Caco-2 (cell line): Measurements from ENCODE around the gene CLDND1. TPM values are rescaled to one million over a fixed set of nuclear protein-coding genes. Genes with fewer than 3 reads are reported as not detected.

Source experiments
- BruUV-seq: library from RNA; stranded (reverse); fragments of 400-500 nt; replicated peaks from 2 replicates; lab custom pipeline; 2021; lab: Mats Ljungman, UMichigan
- CTCF ChIA-PET: fragments of 300-600 bp; sonication (Branson Sonifier 250); formaldehyde crosslinking; loops from one replicate; lab custom pipeline; 2022; ENCODE audit warnings: antibody characterized with exemption; lab: Charles Lee
- POLR2A ChIA-PET: fragments of 300-600 bp; sonication (Branson Sonifier 250); formaldehyde crosslinking; loops from one replicate; lab custom pipeline; 2022; ENCODE audit warnings: antibody characterized with exemption; lab: Charles Lee
- DNase-seq, 2 experiments: peaks; one replicate each; pipeline versions ENCODE4 v3.0.0 to v3.0.0-alpha.2; 2020 to 2022
- H3K27me3 ChIP-seq: replicated peaks from 2 replicates; pipeline ENCODE4 v1.6.0; 2011; ENCODE audit warnings: low read length; ENCODE audit not compliant: control insufficient read depth, insufficient read depth
- H3K36me3 ChIP-seq: 2 replicates; pipeline ENCODE4 v1.5.1; 2011; ENCODE audit warnings: low read length; ENCODE audit not compliant: control insufficient read depth, insufficient read depth
- H3K4me1 ChIP-seq: fragments of 250-450 bp; sonication (Bioruptor Pico); 2 replicates; pipeline ENCODE4 v1.5.1; 2020; ENCODE audit warnings: mild to moderate bottlenecking
- H3K4me3 ChIP-seq: 2 replicates; pipeline ENCODE4 v1.5.1; 2011; ENCODE audit warnings: low read depth, mild to moderate bottlenecking, control low read depth, low read length
- H3K9me3 ChIP-seq: fragments of 250-450 bp; sonication (Bioruptor Pico); 2 replicates; pipeline ENCODE4 v1.5.1; 2020; ENCODE audit warnings: mild to moderate bottlenecking, moderate library complexity
- H3K27ac Mint-ChIP-seq: one replicate; pipeline ENCODE4 v1.8.0; 2022; ENCODE audit warnings: mixed read lengths; ENCODE audit not compliant: unreplicated experiment
- H3K27me3 Mint-ChIP-seq: one replicate; pipeline ENCODE4 v1.8.0; 2022; ENCODE audit warnings: mixed read lengths; ENCODE audit not compliant: insufficient read depth, unreplicated experiment
- H3K36me3 Mint-ChIP-seq: one replicate; pipeline ENCODE4 v1.8.0; 2022; ENCODE audit warnings: mild to moderate bottlenecking, mixed read lengths; ENCODE audit not compliant: insufficient read depth, unreplicated experiment
- H3K4me1 Mint-ChIP-seq: one replicate; pipeline ENCODE4 v1.8.0; 2022; ENCODE audit warnings: low read depth, mixed read lengths; ENCODE audit not compliant: unreplicated experiment
- H3K4me3 Mint-ChIP-seq: one replicate; pipeline ENCODE4 v1.8.0; 2022; ENCODE audit warnings: mild to moderate bottlenecking, moderate library complexity, mixed read lengths; ENCODE audit not compliant: unreplicated experiment
- H3K9me3 Mint-ChIP-seq: one replicate; pipeline ENCODE4 v1.8.0; 2022; ENCODE audit warnings: mixed read lengths; ENCODE audit not compliant: unreplicated experiment
- CTCF ChIP-seq, 2 experiments: fragments of 200-600 bp in 1 of 2; IDR thresholded peaks; 1 replicate in 1 of 2; 2 replicates in 1 of 2; pipeline versions ENCODE4 v1.5.1 to v1.8.0; 2011 to 2022; ENCODE audit warnings: antibody characterized with exemption in 1 of 2, control low read depth in 1 of 2, inconsistent platforms in 1 of 2, low read depth in 1 of 2, low read length in 1 of 2, mild to moderate bottlenecking in 1 of 2, moderate library complexity in 1 of 2; ENCODE audit not compliant: insufficient read depth in 1 of 2, severe bottlenecking in 1 of 2, unreplicated experiment in 1 of 2
- intact Hi-C: fragments of 100-400 bp; cut with micrococcal nuclease; formaldehyde crosslinking; loops from one replicate; pipeline ENCODE4 v1.10.0; 2022; ENCODE audit not compliant: unreplicated experiment
- total RNA-seq: library from RNA; stranded (reverse); gene quantifications from 2 replicates; pipeline ENCODE4 v1.2.3, GENCODE V29; 2022

CLDND1 gene
- total RNA-seq, 1 experiment from 2014 or later: 56.0 TPM

- Histone ChIP-seq H3K36me3 (no peaks in the 10 kb centered on the region), H3K4me1 (no peaks in the 10 kb centered on the region), H3K9me3 (no peaks in the 10 kb centered on the region), H3K27me3 (no peaks in the 10 kb centered on the region), H3K4me3 (no peak overlapping the region)
- no peaks in the 10 kb centered on the region for H3K9me3 Mint-ChIP-seq
- H3K4me1 Mint-ChIP-seq: no peaks in the 10 kb centered on the region
- DNase-seq: no peak
- no peak for TF ChIP-seq CTCF (IDR thresholded peaks at IDR 0.05; ENCODE audit: insufficient read depth in 1 of 2, low read depth in 1 of 2, low read length in 1 of 2, severe bottlenecking in 1 of 2, unreplicated experiment in 1 of 2)
- no TSS peak for BruUV-seq
- CTCF ChIA-PET: no interaction called here
- no peak overlapping the region for H3K27ac Mint-ChIP-seq
- no peak overlapping the region for H3K4me3 Mint-ChIP-seq
- POLR2A ChIA-PET: no interaction called here
- H3K36me3 Mint-ChIP-seq: no peaks in the 10 kb centered on the region
- peaks cover 3% of the 10 kb centered on the region for H3K27me3 Mint-ChIP-seq
- intact Hi-C loops: no loop called here
Measured at GRCh38 chr3:98555025-98555379, 32.3 kb upstream of the CLDND1 start.

GRCh38 chr3:98554580-98554979, 31.9 kb upstream of the CLDND1 start:
- ChIA-PET POLR2A (no interaction called here), CTCF (no interaction called here)
- no peak overlapping the region for H3K4me3 Mint-ChIP-seq
- H3K9me3 Mint-ChIP-seq: no peaks in the 10 kb centered on the region
- TF ChIP-seq CTCF (IDR thresholded peaks at IDR 0.05; ENCODE audit: insufficient read depth in 1 of 2, low read depth in 1 of 2, low read length in 1 of 2, severe bottlenecking in 1 of 2, unreplicated experiment in 1 of 2): no peak
- no peaks in the 10 kb centered on the region for H3K36me3 Mint-ChIP-seq
- Histone ChIP-seq H3K9me3 (no peaks in the 10 kb centered on the region), H3K36me3 (no peaks in the 10 kb centered on the region), H3K27me3 (no peaks in the 10 kb centered on the region), H3K4me3 (no peak overlapping the region), H3K4me1 (no peaks in the 10 kb centered on the region)
- BruUV-seq: no TSS peak
- intact Hi-C loops: no loop called here
- H3K4me1 Mint-ChIP-seq: no peaks in the 10 kb centered on the region
- peaks cover 3% of the 10 kb centered on the region for H3K27me3 Mint-ChIP-seq
- H3K27ac Mint-ChIP-seq: no peak overlapping the region
- no peak for DNase-seq

- ChIA-PET CTCF (no interaction called here), POLR2A (no interaction called here)
- no peak for TF ChIP-seq CTCF (IDR thresholded peaks at IDR 0.05; ENCODE audit: insufficient read depth in 1 of 2, low read depth in 1 of 2, low read length in 1 of 2, severe bottlenecking in 1 of 2, unreplicated experiment in 1 of 2)
- Mint-ChIP-seq H3K27me3 (peaks cover 3% of the 10 kb centered on the region), H3K9me3 (no peaks in the 10 kb centered on the region), H3K27ac (no peak overlapping the region), H3K4me1 (no peaks in the 10 kb centered on the region), H3K4me3 (no peak overlapping the region), H3K36me3 (no peaks in the 10 kb centered on the region)
- Histone ChIP-seq H3K4me1 (no peaks in the 10 kb centered on the region), H3K27me3 (no peaks in the 10 kb centered on the region), H3K9me3 (no peaks in the 10 kb centered on the region), H3K4me3 (no peak overlapping the region), H3K36me3 (no peaks in the 10 kb centered on the region)
- DNase-seq: no peak
- BruUV-seq: no TSS peak
- intact Hi-C loops: no loop called here
Measured at GRCh38 chr3:98553753-98554152, 31.1 kb upstream of the CLDND1 start.
